H1 (cell line): ENCODE data around the gene KBTBD2. TPM values are rescaled to one million over a fixed set of nuclear protein-coding genes. Genes with fewer than 3 reads are reported as not detected.
"Not testable (repeated sequence)": the region's sequence is repeated elsewhere in the genome, so short reads cannot be mapped to it uniquely, and the experiment has no call there.

ENCODE experiments used
- CTCF ChIA-PET: fragments of 300-600 bp; sonication (Branson Sonifier 250); formaldehyde crosslinking; loops from one replicate; lab custom pipeline; 2021; ENCODE audit not compliant: partially characterized antibody; lab: Charles Lee
- POLR2A ChIA-PET: fragments of 300-600 bp; sonication (Branson Sonifier 250); formaldehyde crosslinking; loops from one replicate; lab custom pipeline; 2021; ENCODE audit warnings: inconsistent platforms; ENCODE audit not compliant: partially characterized antibody; lab: Charles Lee
- DNase-seq, 2 experiments: peaks; one replicate each; pipeline versions ENCODE4 v3.0.0 to v3.0.0-alpha.2; 2010 to 2022; ENCODE audit warnings: low spot score in 2 of 2, low read depth in 1 of 2, mixed read lengths in 1 of 2
- FAIRE-seq: peaks from 2 replicates; lab custom pipeline; 2011; peaks lifted over from hg19 to GRCh38; lab: Jason Lieb, UNC
- H2AFZ ChIP-seq: 2 replicates; pipeline ENCODE4 v1.8.1; 2012; ENCODE audit warnings: low read length, inconsistent platforms
- H2AK5ac ChIP-seq: 2 replicates; pipeline ENCODE4 v1.6.1; 2013; ENCODE audit warnings: low read depth, low read length
- H2BK120ac ChIP-seq: replicated peaks from 2 replicates; pipeline ENCODE3; 2013; ENCODE audit warnings: low read depth, low read length, inconsistent platforms
- H2BK12ac ChIP-seq: 2 replicates; pipeline ENCODE4 v1.6.1; 2013; ENCODE audit warnings: low read depth, low read length
- H2BK15ac ChIP-seq: 2 replicates; pipeline ENCODE4 v1.6.1; 2013; ENCODE audit warnings: low read length
- H2BK20ac ChIP-seq: 2 replicates; pipeline ENCODE4 v1.6.1; 2013; ENCODE audit warnings: low read length
- H2BK5ac ChIP-seq: 2 replicates; pipeline ENCODE4 v1.6.1; 2013; ENCODE audit warnings: low read depth, low read length
- H3K14ac ChIP-seq: 2 replicates; pipeline ENCODE4 v1.6.1; 2013; ENCODE audit warnings: inconsistent platforms; ENCODE audit not compliant: insufficient read length
- H3K18ac ChIP-seq: 2 replicates; pipeline ENCODE4 v1.6.1; 2013; ENCODE audit warnings: low read length; ENCODE audit errors: extremely low read depth
- H3K23ac ChIP-seq: 2 replicates; pipeline ENCODE4 v1.6.1; 2013; ENCODE audit warnings: inconsistent platforms; ENCODE audit not compliant: insufficient read length
- H3K23me2 ChIP-seq: 2 replicates; pipeline ENCODE4 v1.6.1; 2013; ENCODE audit warnings: low read depth, low read length
- H3K27ac ChIP-seq: 2 replicates; pipeline ENCODE4 v1.6.1; 2011; ENCODE audit warnings: low read depth, low read length, inconsistent platforms
- H3K27me3 ChIP-seq, 4 experiments: replicated peaks in 1 of 4; 1 replicate in 1 of 4; 2 replicates in 3 of 4; pipeline versions ENCODE4 v1.6.1 to v1.8.1; 2011 to 2013; ENCODE audit warnings: low read length in 3 of 4, mild to moderate bottlenecking in 3 of 4, inconsistent platforms in 2 of 4, mixed read lengths in 2 of 4, moderate library complexity in 1 of 4; ENCODE audit not compliant: control insufficient read depth in 3 of 4, insufficient read depth in 3 of 4; ENCODE audit errors: extremely low read depth in 1 of 4
- H3K36me3 ChIP-seq, 4 experiments: 2 replicates each; pipeline versions ENCODE4 v1.6.1 to v1.8.1; 2011 to 2013; ENCODE audit warnings: mild to moderate bottlenecking in 4 of 4, low read length in 3 of 4, moderate library complexity in 2 of 4, control low read depth in 1 of 4, inconsistent platforms in 1 of 4; ENCODE audit not compliant: insufficient read depth in 4 of 4, control insufficient read depth in 2 of 4
- H3K4ac ChIP-seq: replicated peaks from 2 replicates; pipeline ENCODE3; 2013; ENCODE audit warnings: low read length, low read depth, mixed read lengths, inconsistent platforms; ENCODE audit not compliant: insufficient read length
- H3K4me1 ChIP-seq, 4 experiments: replicated peaks in 1 of 4; 1 replicate in 1 of 4; 2 replicates in 3 of 4; pipeline versions ENCODE4 v1.6.1 to v1.8.1; 2011 to 2013; ENCODE audit warnings: low read length in 3 of 4, inconsistent platforms in 2 of 4, mixed read lengths in 1 of 4; ENCODE audit not compliant: insufficient read depth in 4 of 4, control insufficient read depth in 3 of 4
- H3K4me2 ChIP-seq, 2 experiments: 2 replicates each; pipeline versions ENCODE4 v1.6.1 to v1.8.1; 2011 to 2013; ENCODE audit warnings: low read depth in 2 of 2, low read length in 2 of 2, control low read depth in 1 of 2, inconsistent platforms in 1 of 2, mild to moderate bottlenecking in 1 of 2; ENCODE audit not compliant: insufficient read depth in 1 of 2
- H3K4me3 ChIP-seq, 4 experiments: fragments of 200-600, 300-600 bp in 1 of 4; sonication (generic), shearing (Covaris generic), sonication (Bioruptor Twin) in 1 of 4; 2 replicates each; pipeline versions ENCODE4 v1.5.1 to v1.8.1; 2011 to 2016; ENCODE audit warnings: low read length in 4 of 4, low read depth in 3 of 4, control low read depth in 2 of 4, inconsistent platforms in 2 of 4, mild to moderate bottlenecking in 2 of 4, mixed read lengths in 1 of 4, moderate library complexity in 1 of 4; ENCODE audit not compliant: insufficient read depth in 2 of 4; ENCODE audit errors: extremely low read depth in 1 of 4
- H3K56ac ChIP-seq: replicated peaks from 2 replicates; pipeline ENCODE3; 2013; ENCODE audit warnings: low read depth, mild to moderate bottlenecking, mixed read lengths, low read length, inconsistent platforms; ENCODE audit not compliant: insufficient read length
- H3K79me1 ChIP-seq: 2 replicates; pipeline ENCODE4 v1.6.1; 2013; ENCODE audit warnings: low read depth, low read length, control low read depth
- H3K79me2 ChIP-seq, 2 experiments: 2 replicates each; pipeline versions ENCODE4 v1.6.1 to v1.8.1; 2012 to 2013; ENCODE audit warnings: low read length in 2 of 2, mild to moderate bottlenecking in 2 of 2, inconsistent platforms in 1 of 2; ENCODE audit not compliant: insufficient read depth in 2 of 2, control insufficient read depth in 1 of 2
- H3K9ac ChIP-seq, 4 experiments: replicated peaks in 1 of 4; 1 replicate in 1 of 4; 2 replicates in 3 of 4; pipeline versions ENCODE4 v1.6.1 to v1.8.1; 2011 to 2013; ENCODE audit warnings: low read depth in 3 of 4, low read length in 3 of 4, control low read depth in 2 of 4, mild to moderate bottlenecking in 2 of 4, moderate library complexity in 2 of 4, inconsistent platforms in 1 of 4; ENCODE audit errors: extremely low read depth in 1 of 4
- H3K9me3 ChIP-seq, 2 experiments: 2 replicates each; pipeline versions ENCODE4 v1.6.1 to v1.8.1; 2012 to 2013; ENCODE audit warnings: mild to moderate bottlenecking in 2 of 2, moderate library complexity in 2 of 2, control low read depth in 1 of 2, inconsistent platforms in 1 of 2, low read depth in 1 of 2, low read length in 1 of 2, mixed read lengths in 1 of 2; ENCODE audit not compliant: insufficient read depth in 2 of 2
- H4K20me1 ChIP-seq, 2 experiments: replicated peaks in 1 of 2; 2 replicates each; pipeline versions ENCODE3 to v1.8.1; 2011 to 2013; ENCODE audit warnings: inconsistent platforms in 2 of 2, low read length in 2 of 2, mild to moderate bottlenecking in 1 of 2; ENCODE audit not compliant: insufficient read depth in 2 of 2, control insufficient read depth in 1 of 2
- H4K5ac ChIP-seq: 2 replicates; pipeline ENCODE4 v1.6.1; 2013; ENCODE audit warnings: low read length, low read depth, mixed read lengths, inconsistent platforms; ENCODE audit not compliant: insufficient read length
- H4K8ac ChIP-seq: 2 replicates; pipeline ENCODE4 v1.8.0; 2013; ENCODE audit warnings: mild to moderate bottlenecking, moderate library complexity, low read length, inconsistent platforms; ENCODE audit not compliant: insufficient read depth; ENCODE audit errors: extremely low read depth
- H4K91ac ChIP-seq: replicated peaks from 2 replicates; pipeline ENCODE3; 2013; ENCODE audit warnings: low read length, mixed read lengths, inconsistent platforms; ENCODE audit not compliant: insufficient read length
- whole genome bisulfite sequencing, 2 experiments: shearing (Covaris generic) in 1 of 2; methylation state at CpG; one replicate each; pipeline versions ENCODE4 v1.1.6 to v1.1.7; 2013 to 2015; ENCODE audit warnings: low lambda C conversion rate in 2 of 2, mixed read lengths in 2 of 2, inconsistent platforms in 1 of 2, low coverage in 1 of 2, missing lambda C conversion rate in 1 of 2; ENCODE audit not compliant: insufficient replicate concordance in 2 of 2, insufficient coverage in 1 of 2, insufficient read length in 1 of 2; ENCODE audit errors: extremely low coverage in 1 of 2, missing lambda C conversion rate in 1 of 2; 5-methylcytosine and 5-hydroxymethylcytosine counted together
- polyA plus RNA-seq, 7 experiments: library from polyadenylated mRNA; depleted of rRNA in 3 of 7; stranded (reverse) in 5 of 7; unstranded in 2 of 7; fragments of >200 nt in 5 of 7; fragments of 200-250 nt in 2 of 7; gene quantifications; 1 replicate in 5 of 7; 2 replicates in 1 of 7; 4 replicates in 1 of 7; pipeline versions ENCODE4 v1.2.1 to v1.2.3, GENCODE V29; 2011 to 2013; ENCODE audit warnings: missing spikeins in 2 of 7, mixed read lengths in 2 of 7
- total RNA-seq: library from RNA; stranded (reverse); fragmentation: NEBNext Ultra II Directional; extraction: Animal tissue kit (Norgen Biotek cat#: 25700); gene quantifications from 2 replicates; pipeline ENCODE4 v1.2.1, GENCODE V29; 2021

The KBTBD2 gene
- total and polyA plus RNA-seq, 2 of the 8 experiments (the other 6 are each of a cell fraction or from before 2014, with no cell fraction given): 13.1 to 25.7 TPM

GRCh38 chr7:32878023-32878422, 13.5 kb downstream of the KBTBD2 start:
- POLR2A ChIA-PET: interaction anchor here (1.0 to 1.2 kb wide), 2 partner anchors 11 to 14 kb away, joined by 3 read pairs; partner anchors contain the start of gene KBTBD2
- not testable (repeated sequence) for H2BK20ac ChIP-seq

More at GRCh38 chr7:32878023-32878422, 13.5 kb downstream of the KBTBD2 start:
- H2BK15ac ChIP-seq, H3K14ac ChIP-seq, H3K23ac ChIP-seq, H3K56ac ChIP-seq, H3K18ac ChIP-seq, H3K27ac ChIP-seq, H3K4me2 ChIP-seq, H3K4ac ChIP-seq, H3K4me1 ChIP-seq, H3K9me3 ChIP-seq, H2BK12ac ChIP-seq, H2AFZ ChIP-seq, H4K8ac ChIP-seq, H3K23me2 ChIP-seq, H4K5ac ChIP-seq, DNase-seq, H2BK5ac ChIP-seq, H4K91ac ChIP-seq, H2AK5ac ChIP-seq, FAIRE-seq, H3K27me3 ChIP-seq, H3K4me3 ChIP-seq, H4K20me1 ChIP-seq, H3K79me1 ChIP-seq, H2BK120ac ChIP-seq, H3K9ac ChIP-seq: not testable (repeated sequence)
- Histone ChIP-seq H3K36me3 (peaks cover 0 to 11% (median 4%) of the 10 kb centered on the region in 4 experiments; a peak in 6 of 8 replicates), H3K79me2 (peaks cover 0 to 49% of the 10 kb centered on the region in 2 experiments; a peak in 2 of 4 replicates)
- 87% methylated on average over 8 of the region's 8 CpGs; no CpG with 5 or more reads in 1 of the 2 experiments for WGBS, 2 experiments
- CTCF ChIA-PET: interaction anchor here (0.6 to 2.8 kb wide), 4 partner anchors 23 to 823 kb away, joined by 3 to 10 read pairs (median 4); no protein-coding TSS in a partner anchor
